Ramos (cell line): ENCODE data around the gene PLCB4.
"Not testable (repeated sequence)": the region's sequence is repeated elsewhere in the genome, so short reads cannot be mapped to it uniquely, and the experiment has no call there.

ENCODE experiments used
- in situ Hi-C: fragments of 300-500 bp; cut with MboI; formaldehyde crosslinking; loops from one replicate; pipeline ENCODE4 v1.14.3; 2022; ENCODE audit warnings: low sequenced_read_pairs; ENCODE audit not compliant: unreplicated experiment

PLCB4 gene

GRCh38 chr20:9136114-9136513 is 67.2 kb downstream of the PLCB4 start:
- in situ Hi-C loops = no loop called here

GRCh38 chr20:9137001-9137400 is 68.1 kb downstream of the PLCB4 start:
- in situ Hi-C loops = no loop called here

- in situ Hi-C loops = no loop called here
These were observed 70.4 kb downstream of the PLCB4 start for GRCh38 chr20:9139106-9139833.

- in situ Hi-C loops = no loop called here
These were observed 71.4 kb downstream of the PLCB4 start for GRCh38 chr20:9140162-9140760.

- in situ Hi-C loops = no loop called here
These were observed 72.2 kb downstream of the PLCB4 start for GRCh38 chr20:9141070-9141469.

GRCh38 chr20:9141921-9142320 is 73.0 kb downstream of the PLCB4 start:
- in situ Hi-C loops = no loop called here

- in situ Hi-C loops = no loop called here
These were observed 73.9 kb downstream of the PLCB4 start for GRCh38 chr20:9142809-9143208.

- in situ Hi-C loops = no loop called here
These were observed 75.0 kb downstream of the PLCB4 start for GRCh38 chr20:9143926-9144325.

GRCh38 chr20:9144643-9145042 is 75.8 kb downstream of the PLCB4 start:
- in situ Hi-C loops = no loop called here

- in situ Hi-C loops = no loop called here
These were observed 76.3 kb downstream of the PLCB4 start for GRCh38 chr20:9145142-9145541.

- in situ Hi-C loops = no loop called here
These were observed 77.8 kb downstream of the PLCB4 start for GRCh38 chr20:9146649-9147048.

- in situ Hi-C loops = no loop called here
These were observed 78.7 kb downstream of the PLCB4 start for GRCh38 chr20:9147547-9148024.

GRCh38 chr20:9148291-9148690 is 79.4 kb downstream of the PLCB4 start:
- in situ Hi-C loops = no loop called here

GRCh38 chr20:9149087-9149486 is 80.2 kb downstream of the PLCB4 start:
- in situ Hi-C loops = no loop called here

GRCh38 chr20:9149796-9150195 is 80.9 kb downstream of the PLCB4 start:
- in situ Hi-C loops = no loop called here

- in situ Hi-C loops = no loop called here
These were observed 81.8 kb downstream of the PLCB4 start for GRCh38 chr20:9150679-9151078.

GRCh38 chr20:9152139-9152538 is 83.3 kb downstream of the PLCB4 start:
- in situ Hi-C loops = not testable (repeated sequence)

- in situ Hi-C loops = no loop called here
These were observed 85.7 kb downstream of the PLCB4 start for GRCh38 chr20:9154464-9155024.

- in situ Hi-C loops = no loop called here
These were observed 87.8 kb downstream of the PLCB4 start for GRCh38 chr20:9156529-9157280.

- in situ Hi-C loops = no loop called here
These were observed 91.4 kb downstream of the PLCB4 start for GRCh38 chr20:9160331-9160730.

GRCh38 chr20:9160757-9161156 is 91.9 kb downstream of the PLCB4 start:
- in situ Hi-C loops = no loop called here
